HEK293 (cell line): ENCODE results near the gene CUL7.

Source experiments
- CTCF ChIA-PET: fragments of 350-600 bp; formaldehyde crosslinking; extraction: SDS; loops from one replicate; lab custom pipeline; 2021; ENCODE audit warnings: antibody characterized with exemption; lab: Yijun Ruan, JAX
- POLR2A ChIA-PET: fragments of 300-600 bp; formaldehyde crosslinking; extraction: SDS; loops from one replicate; lab custom pipeline; 2020; ENCODE audit warnings: antibody characterized with exemption, inconsistent platforms; lab: Yijun Ruan, JAX
- H3K27ac ChIP-seq: fragments of 200-500 bp; sonication (Bioruptor generic); 2 replicates; pipeline ENCODE4 v1.5.1; 2014; ENCODE audit warnings: low read depth, low read length, control low read depth, inconsistent platforms; ENCODE audit errors: extremely low read depth
- H3K36me3 ChIP-seq, 2 experiments: fragments of 200-500 bp in 1 of 2; sonication (Bioruptor generic) in 1 of 2; 1 replicate in 1 of 2; 2 replicates in 1 of 2; pipeline ENCODE4 v1.5.1; 2014 to 2017; ENCODE audit warnings: inconsistent platforms in 2 of 2, low read length in 2 of 2; ENCODE audit not compliant: control insufficient read depth in 2 of 2, insufficient read depth in 1 of 2
- H3K4me1 ChIP-seq: fragments of 200-500 bp; sonication (Bioruptor generic); 2 replicates; pipeline ENCODE4 v1.5.1; 2014; ENCODE audit warnings: mild to moderate bottlenecking, low read length, inconsistent platforms; ENCODE audit not compliant: control insufficient read depth, insufficient read depth
- H3K4me3 ChIP-seq: 2 replicates; pipeline ENCODE4 v1.5.1; 2011; ENCODE audit warnings: low read depth, mild to moderate bottlenecking, control low read depth, low read length, moderate library complexity
- H3K9me3 ChIP-seq: fragments of 200-500 bp; sonication (Bioruptor generic); 2 replicates; pipeline ENCODE4 v1.5.1; 2014; ENCODE audit warnings: low read depth, low read length, inconsistent platforms; ENCODE audit not compliant: control insufficient read depth, insufficient read depth
- EGR2 ChIP-seq: fragments of 450-650 bp; formaldehyde crosslinking; IDR thresholded peaks from 2 replicates; pipeline ENCODE4 v1.5.1; 2016; ENCODE audit warnings: low read depth, missing biosample characterization, missing genetic modification characterization
- IKZF3 ChIP-seq: fragments of 450-650 bp; IDR thresholded peaks from 2 replicates; pipeline ENCODE4 v1.5.0; 2018; ENCODE audit warnings: missing biosample characterization, mild to moderate bottlenecking, missing genetic modification characterization, moderate library complexity
- PRDM1 ChIP-seq: fragments of 450-650 bp; formaldehyde crosslinking; IDR thresholded peaks from 2 replicates; pipeline ENCODE4; 2016; ENCODE audit warnings: missing biosample characterization, missing genetic modification characterization
- TRIM28 ChIP-seq: IDR thresholded peaks from 2 replicates; pipeline ENCODE4 v1.6.1; 2011; ENCODE audit warnings: low read length, control low read depth, borderline replicate concordance
- YY2 ChIP-seq: fragments of 450-650 bp; formaldehyde crosslinking; IDR thresholded peaks from 2 replicates; pipeline ENCODE4 v1.5.1; 2016; ENCODE audit warnings: missing biosample characterization, missing genetic modification characterization
- ZEB2 ChIP-seq: fragments of 450-650 bp; formaldehyde crosslinking; IDR thresholded peaks from 2 replicates; pipeline ENCODE4 v1.5.1; 2016; ENCODE audit warnings: missing biosample characterization, missing genetic modification characterization
- ZFP41 ChIP-seq: fragments of 450-650 bp; formaldehyde crosslinking; IDR thresholded peaks from 2 replicates; pipeline ENCODE4 v1.5.1; 2016; ENCODE audit warnings: missing biosample characterization, missing genetic modification characterization, borderline replicate concordance
- ZNF133 ChIP-seq: fragments of 450-650 bp; formaldehyde crosslinking; IDR thresholded peaks from 2 replicates; pipeline ENCODE4 v1.5.1; 2016; ENCODE audit warnings: missing biosample characterization, missing genetic modification characterization
- ZNF175 ChIP-seq: fragments of 450-650 bp; formaldehyde crosslinking; IDR thresholded peaks from 2 replicates; pipeline ENCODE4 v1.5.1; 2016; ENCODE audit warnings: missing biosample characterization, missing genetic modification characterization
- ZNF214 ChIP-seq: fragments of 450-650 bp; formaldehyde crosslinking; IDR thresholded peaks from 2 replicates; pipeline ENCODE4 v1.5.1; 2017; ENCODE audit warnings: missing biosample characterization, mild to moderate bottlenecking, missing genetic modification characterization, borderline replicate concordance
- ZNF239 ChIP-seq: fragments of 450-650 bp; formaldehyde crosslinking; IDR thresholded peaks from 2 replicates; pipeline ENCODE4 v1.5.1; 2016; ENCODE audit warnings: missing biosample characterization, missing genetic modification characterization
- ZNF354C ChIP-seq: fragments of 450-650 bp; formaldehyde crosslinking; IDR thresholded peaks from 2 replicates; pipeline ENCODE4 v1.5.1; 2016; ENCODE audit warnings: missing biosample characterization, missing genetic modification characterization, low read depth, borderline replicate concordance
- ZNF473 ChIP-seq: fragments of 450-650 bp; formaldehyde crosslinking; IDR thresholded peaks from 2 replicates; pipeline ENCODE4 v1.5.1; 2017; ENCODE audit warnings: missing biosample characterization, missing genetic modification characterization
- ZNF555 ChIP-seq: fragments of 450-650 bp; formaldehyde crosslinking; conservative IDR thresholded peaks from 2 replicates; pipeline ENCODE4 v1.5.1; 2017; ENCODE audit warnings: missing biosample characterization, mild to moderate bottlenecking, missing genetic modification characterization, inconsistent platforms
- ZNF600 ChIP-seq: fragments of 450-650 bp; formaldehyde crosslinking; IDR thresholded peaks from 2 replicates; pipeline ENCODE4 v1.5.1; 2016; ENCODE audit warnings: missing biosample characterization, missing genetic modification characterization
- ZNF621 ChIP-seq: fragments of 450-650 bp; formaldehyde crosslinking; IDR thresholded peaks from 2 replicates; pipeline ENCODE4 v1.5.1; 2017; ENCODE audit warnings: missing biosample characterization, missing genetic modification characterization
- ZNF629 ChIP-seq: fragments of 450-650 bp; formaldehyde crosslinking; IDR thresholded peaks from 2 replicates; pipeline ENCODE4 v1.5.1; 2017; ENCODE audit warnings: missing biosample characterization, missing genetic modification characterization
- ZNF660 ChIP-seq: fragments of 450-650 bp; IDR thresholded peaks from 2 replicates; pipeline ENCODE4 v1.5.1; 2018; ENCODE audit warnings: missing biosample characterization, mild to moderate bottlenecking, missing genetic modification characterization
- ZNF777 ChIP-seq: fragments of 450-650 bp; formaldehyde crosslinking; IDR thresholded peaks from 2 replicates; pipeline ENCODE4 v1.5.1; 2017; ENCODE audit warnings: missing biosample characterization, missing genetic modification characterization, borderline replicate concordance
- TF ChIP-seq, protein P1 (sequence below): fragments of 450-650 bp; formaldehyde crosslinking; IDR thresholded peaks from 2 replicates; pipeline ENCODE4 v1.5.1; 2016; ENCODE audit warnings: missing biosample characterization, missing genetic modification characterization
- TF ChIP-seq, protein P2 (sequence below): fragments of 450-650 bp; formaldehyde crosslinking; IDR thresholded peaks from 2 replicates; pipeline ENCODE4 v1.5.1; 2017; ENCODE audit warnings: missing biosample characterization, mild to moderate bottlenecking, missing genetic modification characterization, moderate library complexity

Gene CUL7

DNA sequence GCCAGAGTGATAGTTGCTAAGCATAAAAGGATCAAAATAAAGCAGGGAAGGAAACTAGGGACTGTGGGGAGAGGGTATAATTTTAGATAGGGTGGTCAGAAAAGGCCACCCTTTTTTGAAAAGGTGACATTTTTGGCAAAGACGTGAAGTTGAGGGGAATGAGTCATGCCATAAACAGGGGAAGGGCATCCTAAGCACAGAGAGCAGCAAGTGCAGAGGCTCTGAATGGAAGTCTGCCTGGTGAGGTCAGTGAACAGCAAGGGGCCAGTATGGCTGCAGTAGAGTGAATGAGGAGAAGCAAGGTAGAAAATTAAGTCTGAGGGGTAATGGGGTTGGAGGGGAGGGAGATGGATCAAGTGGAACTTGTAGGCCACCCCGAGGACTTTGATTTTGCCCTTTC lies 8.2 kb upstream of the CUL7 start:
- Histone ChIP-seq H3K4me1 (peaks cover 9% of the 10 kb centered on the region), H3K27ac (no peak overlapping the region)
- POLR2A ChIA-PET = no interaction called here
- no peak for TF ChIP-seq ZNF473 (tag by site-specific recombination)
- TF ChIP-seq ZNF777 = no peak
- TF ChIP-seq ZNF175 (tag by site-specific recombination) = no peak
- TF ChIP-seq ZNF629 (tag by site-specific recombination) = no peak
- TF ChIP-seq, protein P1, sequence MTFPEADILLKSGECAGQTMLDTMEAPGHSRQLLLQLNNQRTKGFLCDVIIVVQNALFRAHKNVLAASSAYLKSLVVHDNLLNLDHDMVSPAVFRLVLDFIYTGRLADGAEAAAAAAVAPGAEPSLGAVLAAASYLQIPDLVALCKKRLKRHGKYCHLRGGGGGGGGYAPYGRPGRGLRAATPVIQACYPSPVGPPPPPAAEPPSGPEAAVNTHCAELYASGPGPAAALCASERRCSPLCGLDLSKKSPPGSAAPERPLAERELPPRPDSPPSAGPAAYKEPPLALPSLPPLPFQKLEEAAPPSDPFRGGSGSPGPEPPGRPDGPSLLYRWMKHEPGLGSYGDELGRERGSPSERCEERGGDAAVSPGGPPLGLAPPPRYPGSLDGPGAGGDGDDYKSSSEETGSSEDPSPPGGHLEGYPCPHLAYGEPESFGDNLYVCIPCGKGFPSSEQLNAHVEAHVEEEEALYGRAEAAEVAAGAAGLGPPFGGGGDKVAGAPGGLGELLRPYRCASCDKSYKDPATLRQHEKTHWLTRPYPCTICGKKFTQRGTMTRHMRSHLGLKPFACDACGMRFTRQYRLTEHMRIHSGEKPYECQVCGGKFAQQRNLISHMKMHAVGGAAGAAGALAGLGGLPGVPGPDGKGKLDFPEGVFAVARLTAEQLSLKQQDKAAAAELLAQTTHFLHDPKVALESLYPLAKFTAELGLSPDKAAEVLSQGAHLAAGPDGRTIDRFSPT (tag by site-specific recombination) = no peak
- no peak for TF ChIP-seq YY2 (tag by site-specific recombination)
- no peak for TF ChIP-seq ZNF555
- TF ChIP-seq ZNF600 (tag by site-specific recombination) = no peak
- TF ChIP-seq, protein P2, sequence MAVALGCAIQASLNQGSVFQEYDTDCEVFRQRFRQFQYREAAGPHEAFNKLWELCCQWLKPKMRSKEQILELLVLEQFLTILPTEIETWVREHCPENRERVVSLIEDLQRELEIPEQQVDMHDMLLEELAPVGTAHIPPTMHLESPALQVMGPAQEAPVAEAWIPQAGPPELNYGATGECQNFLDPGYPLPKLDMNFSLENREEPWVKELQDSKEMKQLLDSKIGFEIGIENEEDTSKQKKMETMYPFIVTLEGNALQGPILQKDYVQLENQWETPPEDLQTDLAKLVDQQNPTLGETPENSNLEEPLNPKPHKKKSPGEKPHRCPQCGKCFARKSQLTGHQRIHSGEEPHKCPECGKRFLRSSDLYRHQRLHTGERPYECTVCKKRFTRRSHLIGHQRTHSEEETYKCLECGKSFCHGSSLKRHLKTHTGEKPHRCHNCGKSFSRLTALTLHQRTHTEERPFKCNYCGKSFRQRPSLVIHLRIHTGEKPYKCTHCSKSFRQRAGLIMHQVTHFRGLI (tag by site-specific recombination) = no peak
- no peak for TF ChIP-seq ZNF621 (tag by site-specific recombination)
- TF ChIP-seq IKZF3 (tag by site-specific recombination) = no peak
- no peak for TF ChIP-seq ZFP41 (tag by site-specific recombination)
- no peak for TF ChIP-seq TRIM28
- TF ChIP-seq ZNF354C (tag by site-specific recombination) = no peak
- no peak for TF ChIP-seq ZNF660 (tag by site-specific recombination)
- no peak for TF ChIP-seq EGR2 (tag by site-specific recombination)
- no peak for TF ChIP-seq ZNF214 (tag by site-specific recombination)
- TF ChIP-seq ZNF239 (tag by site-specific recombination) = no peak
- no peak for TF ChIP-seq ZNF133 (tag by site-specific recombination)
- TF ChIP-seq, all 188 proteins: peak for 0
- H3K4me3 ChIP-seq = no peak overlapping the region
- peaks cover 16 to 59% of the 10 kb centered on the region in 2 experiments; a peak in 2 of 3 replicates for H3K36me3 ChIP-seq
- CTCF ChIA-PET = interaction anchor here (0.6 to 4.6 kb wide), 3 partner anchors 81 to 108 kb away, joined by 3 to 26 read pairs (median 6); no protein-coding TSS in a partner anchor
- H3K9me3 ChIP-seq = no peaks in the 10 kb centered on the region

DNA sequence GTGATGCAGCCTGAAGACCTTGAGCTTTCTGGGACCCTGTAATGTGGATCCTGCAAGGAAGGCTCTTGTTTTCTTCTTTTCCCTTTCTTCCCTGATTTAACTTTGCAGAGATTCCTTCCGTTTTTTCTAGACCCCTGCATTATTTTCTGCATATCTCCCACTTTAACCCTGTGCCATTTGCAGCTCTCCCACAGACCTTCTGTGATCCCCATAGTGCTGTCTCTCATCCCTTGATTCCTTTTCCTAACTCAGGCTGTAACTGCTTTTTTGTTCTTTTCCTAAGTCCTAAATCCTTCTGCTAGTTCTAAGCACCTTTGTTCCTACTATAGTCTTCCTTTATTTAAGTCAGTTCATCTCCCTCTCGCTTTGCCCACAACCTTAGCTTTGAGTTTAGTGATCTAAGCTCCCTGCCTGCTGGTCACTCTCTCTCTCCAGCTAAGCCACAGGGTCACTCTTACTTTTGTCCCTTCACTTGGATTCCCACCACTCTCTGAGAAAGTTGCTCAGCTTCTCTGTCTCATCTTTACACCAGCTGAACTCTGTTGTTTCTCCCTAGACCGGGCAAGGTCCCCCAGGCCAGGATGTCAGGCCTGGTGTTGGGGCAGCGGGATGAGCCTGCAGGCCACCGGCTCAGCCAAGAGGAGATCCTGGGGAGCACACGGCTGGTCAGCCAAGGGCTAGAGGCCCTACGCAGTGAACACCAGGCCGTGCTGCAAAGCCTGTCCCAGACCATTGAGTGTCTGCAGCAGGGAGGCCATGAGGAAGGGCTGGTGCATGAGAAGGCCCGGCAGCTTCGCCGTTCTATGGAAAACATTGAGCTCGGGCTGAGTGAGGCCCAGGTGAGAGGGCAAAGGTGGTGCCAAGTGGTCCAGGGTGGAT lies 7.3 kb upstream of the CUL7 start:
- TF ChIP-seq PRDM1 (tag by site-specific recombination) = peak; percentile 90
- TF ChIP-seq ZEB2 = no peak
- Histone ChIP-seq H3K27ac (peak overlapping the region; percentile 11; the same call in 1 of the 2 replicates), H3K4me3 (peak overlapping the region; percentile 96; the same call in 1 of the 2 replicates), H3K9me3 (no peaks in the 10 kb centered on the region), H3K4me1 (peaks cover 9% of the 10 kb centered on the region), H3K36me3 (peaks cover 20 to 56% of the 10 kb centered on the region in 2 experiments; a peak in 2 of 3 replicates)
- POLR2A ChIA-PET = interaction anchor here (0.6 to 2.4 kb wide), 5 partner anchors 10 to 489 kb away, joined by 4 to 20 read pairs (median 5); partner anchors contain the start of gene CNPY3
- CTCF ChIA-PET = interaction anchor here (0.5 to 4.6 kb wide), 5 partner anchors 9 to 160 kb away, joined by 3 to 26 read pairs (median 6); no protein-coding TSS in a partner anchor
